ENCODE data around the gene PCNX1.

Gene PCNX1

DNA sequence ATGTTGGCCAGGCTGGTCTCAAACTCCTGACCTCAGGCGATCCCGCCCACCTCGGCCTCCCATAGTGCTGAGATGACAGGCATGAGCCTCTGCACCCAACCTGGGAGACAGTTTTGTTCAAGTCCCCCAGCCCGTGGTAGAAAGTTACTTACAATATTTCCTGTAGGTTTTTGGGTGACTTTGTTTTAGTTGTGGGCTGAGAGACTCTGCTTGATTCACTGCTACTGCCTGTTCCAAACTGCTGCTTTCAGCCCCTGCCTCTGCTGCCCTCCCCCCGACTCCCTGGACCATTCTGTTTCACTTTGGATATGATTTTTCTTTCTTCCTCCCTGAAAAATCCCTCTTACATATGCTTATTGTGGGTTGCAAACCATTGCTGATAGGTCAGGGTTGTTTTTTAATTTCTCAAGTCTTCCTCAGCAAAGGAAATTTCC is 13.4 kb upstream of the PCNX1 start:
- no peak for TF ChIP-seq ZBTB7A (IDR thresholded peaks at IDR 0.05; ENCODE audit: low read depth)

DNA sequence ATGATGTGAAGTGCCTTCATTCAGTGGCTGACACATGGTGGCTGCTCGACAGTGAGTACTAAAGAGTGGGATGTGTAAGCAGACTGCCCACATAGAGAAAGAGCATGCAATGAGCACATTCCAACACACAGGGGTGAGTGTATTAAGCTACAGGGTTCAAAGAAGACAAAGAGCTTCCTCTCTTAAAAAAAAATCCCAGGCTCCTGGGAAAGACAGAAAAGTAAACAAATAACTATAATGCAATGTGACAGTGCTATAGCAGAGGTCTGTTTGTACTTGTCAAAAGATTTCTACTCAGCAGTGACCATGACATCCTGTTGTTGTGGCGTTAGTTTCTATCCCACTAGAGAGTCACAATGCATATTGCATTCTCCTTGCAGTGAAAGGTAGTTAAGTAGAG is 12.4 kb upstream of the PCNX1 start:
- TF ChIP-seq ZBTB7A (IDR thresholded peaks at IDR 0.05; ENCODE audit: low read depth) (no peak), TAF1 (IDR thresholded peaks at IDR 0.05; ENCODE audit: low read depth) (no peak), YY1 (IDR thresholded peaks at IDR 0.05; ENCODE audit: low read depth) (no peak), NFIC (IDR thresholded peaks at IDR 0.05) (no peak), EGR1 (IDR thresholded peaks at IDR 0.05) (no peak), TEAD4 (IDR thresholded peaks at IDR 0.05) (no peak), FOXM1 (IDR thresholded peaks at IDR 0.05; ENCODE audit: borderline replicate concordance, low read depth) (no peak), RAD21 (IDR thresholded peaks at IDR 0.05; ENCODE audit: low read depth) (no peak), CREB1 (IDR thresholded peaks at IDR 0.05; ENCODE audit: low read depth) (no peak), CEBPB (IDR thresholded peaks at IDR 0.05) (no peak), TCF12 (IDR thresholded peaks at IDR 0.05; ENCODE audit: low read depth) (no peak), EP300 (IDR thresholded peaks at IDR 0.05; ENCODE audit: borderline replicate concordance) (no peak)
- TF ChIP-seq, protein P1, sequence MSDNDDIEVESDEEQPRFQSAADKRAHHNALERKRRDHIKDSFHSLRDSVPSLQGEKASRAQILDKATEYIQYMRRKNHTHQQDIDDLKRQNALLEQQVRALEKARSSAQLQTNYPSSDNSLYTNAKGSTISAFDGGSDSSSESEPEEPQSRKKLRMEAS (IDR thresholded peaks at IDR 0.05), result no peak
- TF ChIP-seq, protein P2, sequence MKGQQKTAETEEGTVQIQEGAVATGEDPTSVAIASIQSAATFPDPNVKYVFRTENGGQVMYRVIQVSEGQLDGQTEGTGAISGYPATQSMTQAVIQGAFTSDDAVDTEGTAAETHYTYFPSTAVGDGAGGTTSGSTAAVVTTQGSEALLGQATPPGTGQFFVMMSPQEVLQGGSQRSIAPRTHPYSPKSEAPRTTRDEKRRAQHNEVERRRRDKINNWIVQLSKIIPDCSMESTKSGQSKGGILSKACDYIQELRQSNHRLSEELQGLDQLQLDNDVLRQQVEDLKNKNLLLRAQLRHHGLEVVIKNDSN (IDR thresholded peaks at IDR 0.05), result no peak
- TF ChIP-seq, protein P3, sequence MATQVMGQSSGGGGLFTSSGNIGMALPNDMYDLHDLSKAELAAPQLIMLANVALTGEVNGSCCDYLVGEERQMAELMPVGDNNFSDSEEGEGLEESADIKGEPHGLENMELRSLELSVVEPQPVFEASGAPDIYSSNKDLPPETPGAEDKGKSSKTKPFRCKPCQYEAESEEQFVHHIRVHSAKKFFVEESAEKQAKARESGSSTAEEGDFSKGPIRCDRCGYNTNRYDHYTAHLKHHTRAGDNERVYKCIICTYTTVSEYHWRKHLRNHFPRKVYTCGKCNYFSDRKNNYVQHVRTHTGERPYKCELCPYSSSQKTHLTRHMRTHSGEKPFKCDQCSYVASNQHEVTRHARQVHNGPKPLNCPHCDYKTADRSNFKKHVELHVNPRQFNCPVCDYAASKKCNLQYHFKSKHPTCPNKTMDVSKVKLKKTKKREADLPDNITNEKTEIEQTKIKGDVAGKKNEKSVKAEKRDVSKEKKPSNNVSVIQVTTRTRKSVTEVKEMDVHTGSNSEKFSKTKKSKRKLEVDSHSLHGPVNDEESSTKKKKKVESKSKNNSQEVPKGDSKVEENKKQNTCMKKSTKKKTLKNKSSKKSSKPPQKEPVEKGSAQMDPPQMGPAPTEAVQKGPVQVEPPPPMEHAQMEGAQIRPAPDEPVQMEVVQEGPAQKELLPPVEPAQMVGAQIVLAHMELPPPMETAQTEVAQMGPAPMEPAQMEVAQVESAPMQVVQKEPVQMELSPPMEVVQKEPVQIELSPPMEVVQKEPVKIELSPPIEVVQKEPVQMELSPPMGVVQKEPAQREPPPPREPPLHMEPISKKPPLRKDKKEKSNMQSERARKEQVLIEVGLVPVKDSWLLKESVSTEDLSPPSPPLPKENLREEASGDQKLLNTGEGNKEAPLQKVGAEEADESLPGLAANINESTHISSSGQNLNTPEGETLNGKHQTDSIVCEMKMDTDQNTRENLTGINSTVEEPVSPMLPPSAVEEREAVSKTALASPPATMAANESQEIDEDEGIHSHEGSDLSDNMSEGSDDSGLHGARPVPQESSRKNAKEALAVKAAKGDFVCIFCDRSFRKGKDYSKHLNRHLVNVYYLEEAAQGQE (IDR thresholded peaks at IDR 0.05; ENCODE audit: low read depth), result no peak

DNA sequence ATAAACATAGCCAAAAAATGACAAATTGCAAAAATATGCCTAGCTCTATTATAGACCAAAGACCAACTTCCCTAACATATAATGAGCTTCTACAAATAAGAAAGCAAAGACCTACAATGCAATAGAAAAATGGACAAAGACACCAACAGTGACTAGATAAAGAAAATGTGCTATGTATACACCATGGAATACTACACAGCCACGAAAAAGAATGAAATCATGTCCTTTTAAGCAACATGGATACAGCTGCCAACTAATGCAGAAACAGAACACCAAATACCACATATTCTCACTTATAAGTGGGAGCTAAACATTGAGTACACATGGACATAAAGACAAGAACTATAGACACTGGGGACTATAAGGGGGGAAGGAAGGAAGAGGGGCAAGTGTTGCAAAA is 10.9 kb upstream of the PCNX1 start:
- no peak for TF ChIP-seq RAD21 (IDR thresholded peaks at IDR 0.05; ENCODE audit: low read depth)
- TF ChIP-seq, protein P3 (IDR thresholded peaks at IDR 0.05; ENCODE audit: low read depth), result no peak
- no peak for TF ChIP-seq CEBPB (IDR thresholded peaks at IDR 0.05)
- no peak for TF ChIP-seq YY1 (IDR thresholded peaks at IDR 0.05; ENCODE audit: low read depth)
- TF ChIP-seq EGR1 (IDR thresholded peaks at IDR 0.05), result no peak
- TF ChIP-seq ZBTB7A (IDR thresholded peaks at IDR 0.05; ENCODE audit: low read depth), result no peak
- no peak for TF ChIP-seq FOXM1 (IDR thresholded peaks at IDR 0.05; ENCODE audit: borderline replicate concordance, low read depth)
- TF ChIP-seq TEAD4 (IDR thresholded peaks at IDR 0.05), result no peak
- TF ChIP-seq, protein P1 (IDR thresholded peaks at IDR 0.05), result no peak
- TF ChIP-seq TCF12 (IDR thresholded peaks at IDR 0.05; ENCODE audit: low read depth), result no peak
- TF ChIP-seq NFIC (IDR thresholded peaks at IDR 0.05), result no peak
- no peak for TF ChIP-seq CREB1 (IDR thresholded peaks at IDR 0.05; ENCODE audit: low read depth)
- TF ChIP-seq TAF1 (IDR thresholded peaks at IDR 0.05; ENCODE audit: low read depth), result no peak
- TF ChIP-seq, protein P2 (IDR thresholded peaks at IDR 0.05), result no peak
- no peak for TF ChIP-seq EP300 (IDR thresholded peaks at IDR 0.05; ENCODE audit: borderline replicate concordance)

DNA sequence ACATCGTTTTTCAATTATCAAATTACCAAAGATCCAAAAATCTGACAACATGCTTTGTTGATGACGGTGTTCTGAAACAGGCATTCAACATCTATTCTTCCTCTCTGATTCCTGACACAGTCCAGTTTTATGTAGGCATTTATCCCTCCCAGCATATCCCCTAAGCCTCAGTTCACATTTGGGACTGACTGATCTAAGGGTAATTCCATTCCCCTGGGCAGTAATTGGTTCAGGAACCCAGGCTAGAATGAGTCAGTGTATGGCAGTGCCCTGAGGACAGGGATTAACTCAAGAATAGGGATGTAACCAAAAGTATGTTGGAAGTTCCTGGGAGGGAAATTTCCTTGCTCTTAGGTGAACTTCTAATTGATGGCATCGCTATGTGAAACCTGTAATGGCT is 10.3 kb upstream of the PCNX1 start:
- TF ChIP-seq, protein P3 (IDR thresholded peaks at IDR 0.05; ENCODE audit: low read depth), result no peak
- TF ChIP-seq TCF12 (IDR thresholded peaks at IDR 0.05; ENCODE audit: low read depth), result no peak
- TF ChIP-seq CREB1 (IDR thresholded peaks at IDR 0.05; ENCODE audit: low read depth), result no peak
- TF ChIP-seq TAF1 (IDR thresholded peaks at IDR 0.05; ENCODE audit: low read depth), result no peak
- TF ChIP-seq YY1 (IDR thresholded peaks at IDR 0.05; ENCODE audit: low read depth), result no peak
- no peak for TF ChIP-seq EP300 (IDR thresholded peaks at IDR 0.05; ENCODE audit: borderline replicate concordance)
- TF ChIP-seq, protein P2 (IDR thresholded peaks at IDR 0.05), result no peak
- TF ChIP-seq RAD21 (IDR thresholded peaks at IDR 0.05; ENCODE audit: low read depth), result no peak
- TF ChIP-seq FOXM1 (IDR thresholded peaks at IDR 0.05; ENCODE audit: borderline replicate concordance, low read depth), result no peak
- no peak for TF ChIP-seq ZBTB7A (IDR thresholded peaks at IDR 0.05; ENCODE audit: low read depth)
- no peak for TF ChIP-seq NFIC (IDR thresholded peaks at IDR 0.05)
- no peak for TF ChIP-seq EGR1 (IDR thresholded peaks at IDR 0.05)
- TF ChIP-seq, protein P1 (IDR thresholded peaks at IDR 0.05), result no peak
- no peak for TF ChIP-seq CEBPB (IDR thresholded peaks at IDR 0.05)
- no peak for TF ChIP-seq TEAD4 (IDR thresholded peaks at IDR 0.05)

Measured in Ishikawa (cell line).